Sigmoid colon (tissue), 4 donors: ENCODE measurements around the gene ERMP1.

Experiments
- POLR2AphosphoS5 ChIP-seq, 4 donors: sonication (generic); formaldehyde crosslinking; IDR thresholded peaks; one replicate each; pipeline ENCODE4 v1.6.1; 2017; ENCODE audit warnings: antibody characterized with exemption in 4 of 4
- TF ChIP-seq, protein P1 (sequence below), 4 experiments: fragments of 450-650 bp in 3 of 4; fragments of 200-600 bp in 1 of 4; IDR thresholded peaks; one replicate each; pipeline ENCODE4 v1.5.1; 2016 to 2019; ENCODE audit warnings: antibody characterized with exemption in 4 of 4, mild to moderate bottlenecking in 3 of 4, moderate library complexity in 2 of 4

DNA sequence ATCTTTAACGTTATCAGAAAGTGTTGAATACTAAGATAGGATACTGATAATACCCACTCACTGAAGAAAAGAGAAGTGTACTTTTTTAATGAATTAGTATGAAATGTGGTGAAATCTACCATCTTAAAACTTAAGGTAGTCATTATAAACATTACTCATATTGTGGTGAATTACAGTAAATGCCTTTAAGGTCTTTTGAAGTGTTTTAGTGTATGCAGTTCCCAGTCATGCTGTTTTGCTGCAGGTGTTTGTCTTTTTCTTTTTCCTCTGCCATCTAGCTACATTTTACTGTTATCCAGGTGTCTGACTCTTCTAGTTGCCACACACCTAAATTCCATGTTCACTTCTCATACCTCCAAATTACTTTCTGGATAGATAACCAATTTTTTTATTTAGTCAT lies 72.6 kb downstream of the ERMP1 start:
- TF ChIP-seq, protein P1, sequence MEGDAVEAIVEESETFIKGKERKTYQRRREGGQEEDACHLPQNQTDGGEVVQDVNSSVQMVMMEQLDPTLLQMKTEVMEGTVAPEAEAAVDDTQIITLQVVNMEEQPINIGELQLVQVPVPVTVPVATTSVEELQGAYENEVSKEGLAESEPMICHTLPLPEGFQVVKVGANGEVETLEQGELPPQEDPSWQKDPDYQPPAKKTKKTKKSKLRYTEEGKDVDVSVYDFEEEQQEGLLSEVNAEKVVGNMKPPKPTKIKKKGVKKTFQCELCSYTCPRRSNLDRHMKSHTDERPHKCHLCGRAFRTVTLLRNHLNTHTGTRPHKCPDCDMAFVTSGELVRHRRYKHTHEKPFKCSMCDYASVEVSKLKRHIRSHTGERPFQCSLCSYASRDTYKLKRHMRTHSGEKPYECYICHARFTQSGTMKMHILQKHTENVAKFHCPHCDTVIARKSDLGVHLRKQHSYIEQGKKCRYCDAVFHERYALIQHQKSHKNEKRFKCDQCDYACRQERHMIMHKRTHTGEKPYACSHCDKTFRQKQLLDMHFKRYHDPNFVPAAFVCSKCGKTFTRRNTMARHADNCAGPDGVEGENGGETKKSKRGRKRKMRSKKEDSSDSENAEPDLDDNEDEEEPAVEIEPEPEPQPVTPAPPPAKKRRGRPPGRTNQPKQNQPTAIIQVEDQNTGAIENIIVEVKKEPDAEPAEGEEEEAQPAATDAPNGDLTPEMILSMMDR (IDR thresholded peaks at IDR 0.05) = no peak
- no peak for TF ChIP-seq POLR2AphosphoS5 (IDR thresholded peaks at IDR 0.05)
